GM23338 (cell line): ENCODE results near the gene GALK1. TPM values are rescaled to one million over a fixed set of nuclear protein-coding genes. Genes with fewer than 3 reads are reported as not detected.

Source experiments
- ATAC-seq: fragments of 200-7000 bp; cut with Tn5 transposase; 3 replicates; pipeline ENCODE4 v1.9.1; 2020
- DNase-seq: peaks from one replicate; pipeline ENCODE4 v3.0.0-alpha.2; 2015; ENCODE audit warnings: low spot score
- H2AFZ ChIP-seq: fragments of 200-600 bp; sonication (generic); 2 replicates; pipeline ENCODE4 v1.8.0; 2016; ENCODE audit warnings: antibody characterized with exemption, mild to moderate bottlenecking, moderate library complexity
- H3F3A ChIP-seq: fragments of 200-600 bp; sonication (generic); replicated peaks from 2 replicates; pipeline ENCODE4 v1.8.0; 2017; ENCODE audit warnings: antibody characterized with exemption, mixed run types, low read depth
- H3K27ac ChIP-seq: fragments of 200-600 bp; sonication (generic); 2 replicates; pipeline ENCODE4 v1.6.1; 2016; ENCODE audit warnings: low read depth
- H3K27me3 ChIP-seq: fragments of 200-600 bp; sonication (generic); 2 replicates; pipeline ENCODE4 v1.8.0; 2016; ENCODE audit warnings: mild to moderate bottlenecking, mixed run types, moderate library complexity; ENCODE audit not compliant: insufficient read depth
- H3K36me3 ChIP-seq: fragments of 200-600 bp; sonication (generic); 2 replicates; pipeline ENCODE4 v1.8.0; 2016; ENCODE audit warnings: mild to moderate bottlenecking; ENCODE audit not compliant: insufficient read depth
- H3K4me1 ChIP-seq: fragments of 200-600 bp; sonication (generic); 2 replicates; pipeline ENCODE4 v1.8.0; 2016; ENCODE audit warnings: mild to moderate bottlenecking, moderate library complexity; ENCODE audit not compliant: insufficient read depth
- H3K4me2 ChIP-seq: fragments of 200-600 bp; sonication (generic); 2 replicates; pipeline ENCODE4 v1.7.1; 2017; ENCODE audit warnings: mixed run types
- H3K4me3 ChIP-seq: fragments of 200-600 bp; sonication (generic); 2 replicates; pipeline ENCODE4 v1.6.1; 2016; ENCODE audit warnings: mixed run types
- H3K79me2 ChIP-seq: fragments of 200-600 bp; sonication (generic); replicated peaks from 2 replicates; pipeline ENCODE4 v1.8.0; 2017; ENCODE audit warnings: mild to moderate bottlenecking; ENCODE audit not compliant: insufficient read depth
- H3K9me2 ChIP-seq: fragments of 200-600 bp; sonication (generic); 2 replicates; pipeline ENCODE4 v1.8.0; 2017; ENCODE audit not compliant: insufficient read depth
- H4K20me1 ChIP-seq: fragments of 200-600 bp; sonication (generic); replicated peaks from 2 replicates; pipeline ENCODE4 v1.8.0; 2017; ENCODE audit warnings: mild to moderate bottlenecking; ENCODE audit not compliant: insufficient read depth
- H3K27ac Mint-ChIP-seq: 2 replicates; pipeline ENCODE4 v1.8.0; 2020; ENCODE audit warnings: inconsistent platforms, mild to moderate bottlenecking, moderate library complexity, mixed read lengths
- H3K27me3 Mint-ChIP-seq: 3 replicates; pipeline ENCODE4 v1.8.0; 2022; ENCODE audit warnings: low read depth, mild to moderate bottlenecking, moderate library complexity, mixed read lengths, inconsistent platforms; ENCODE audit not compliant: insufficient read depth, poor library complexity
- H3K36me3 Mint-ChIP-seq: 3 replicates; pipeline ENCODE4 v1.8.0; 2021; ENCODE audit warnings: low read depth, mild to moderate bottlenecking, inconsistent platforms, moderate library complexity, mixed read lengths
- H3K4me1 Mint-ChIP-seq: 3 replicates; pipeline ENCODE4 v1.8.0; 2020; ENCODE audit warnings: mild to moderate bottlenecking, inconsistent platforms, mixed read lengths
- H3K4me3 Mint-ChIP-seq: 3 replicates; pipeline ENCODE4 v1.8.0; 2021; ENCODE audit warnings: moderate library complexity, mild to moderate bottlenecking, inconsistent platforms, mixed read lengths
- H3K9me3 Mint-ChIP-seq: 3 replicates; pipeline ENCODE4 v1.8.0; 2020; ENCODE audit warnings: moderate library complexity, mild to moderate bottlenecking, inconsistent platforms, mixed read lengths
- CREB1 ChIP-seq: fragments of 250-450 bp; sonication (Bioruptor Pico); IDR thresholded peaks from 2 replicates; pipeline ENCODE4 v1.5.0; 2020; ENCODE audit warnings: low read depth, mild to moderate bottlenecking, moderate library complexity
- ETS1 ChIP-seq: IDR thresholded peaks from 2 replicates; pipeline ENCODE4 v1.6.1; 2016; ENCODE audit warnings: antibody characterized with exemption
- EZH2phosphoT487 ChIP-seq: fragments of 200-600 bp; sonication (generic); IDR thresholded peaks from one replicate; pipeline ENCODE4 v1.8.1; 2018; ENCODE audit warnings: antibody characterized with exemption; ENCODE audit not compliant: unreplicated experiment
- JUNB ChIP-seq: IDR thresholded peaks from one replicate; pipeline ENCODE4 v1.6.1; 2016; ENCODE audit warnings: antibody characterized with exemption; ENCODE audit not compliant: unreplicated experiment
- NANOG ChIP-seq: IDR thresholded peaks from 2 replicates; pipeline ENCODE4 v1.6.1; 2016; ENCODE audit warnings: antibody characterized with exemption, borderline replicate concordance
- REST ChIP-seq: IDR thresholded peaks from one replicate; pipeline ENCODE4 v1.6.1; 2018; ENCODE audit warnings: antibody characterized with exemption; ENCODE audit not compliant: unreplicated experiment
- ZNF462 ChIP-seq: fragments of 250-450 bp; sonication (Bioruptor Pico); IDR thresholded peaks from 2 replicates; pipeline ENCODE4 v1.5.0; 2020; ENCODE audit warnings: mild to moderate bottlenecking, moderate library complexity
- polyA plus RNA-seq: library from polyadenylated mRNA; unstranded; fragments of >200 nt; fragmentation: Nextera tagmentation; extraction: Ambion mirVana; gene quantifications from 2 replicates; pipeline ENCODE4 v1.2.1, GENCODE V29; 2016
- total RNA-seq: library from RNA; depleted of rRNA; stranded (reverse); fragments of >200 nt; shearing (Covaris generic); gene quantifications from 2 replicates; pipeline ENCODE4 v1.2.3, GENCODE V29; 2014

GALK1 gene
- total and polyA plus RNA-seq, 2 experiments from 2014 or later: 30.5 to 31.7 TPM

GRCh38 chr17:75719732-75720131 lies 45.3 kb downstream of the GALK1 start:
- DNase-seq (no peak), ATAC-seq (no peak)
- no peaks in the 10 kb centered on the region for H3K36me3 ChIP-seq
- no peak overlapping the region for H3K27ac ChIP-seq
- Mint-ChIP-seq H3K27ac (no peak overlapping the region), H3K9me3 (no peaks in the 10 kb centered on the region), H3K4me1 (peaks cover 2% of the 10 kb centered on the region; the same call in 2 of the 3 replicates), H3K27me3 (peaks cover 25% of the 10 kb centered on the region), H3K4me3 (peak overlapping the region; percentile 75; the same call in 1 of the 3 replicates), H3K36me3 (no peaks in the 10 kb centered on the region)
- H3K4me3 ChIP-seq: no peak overlapping the region
- no peak for TF ChIP-seq ZNF462 (CRISPR knock-in tag)
- no peak for TF ChIP-seq JUNB
- no peak for TF ChIP-seq CREB1 (CRISPR knock-in tag)
- no peak for TF ChIP-seq EZH2phosphoT487
- TF ChIP-seq ETS1: no peak
- TF ChIP-seq NANOG: no peak
- no peak for TF ChIP-seq REST
- H2AFZ ChIP-seq: no peak overlapping the region
- H3K4me2 ChIP-seq: no peak overlapping the region
- H3K4me1 ChIP-seq: no peaks in the 10 kb centered on the region; the same call in 1 of the 2 replicates
- H3K79me2 ChIP-seq: no peaks in the 10 kb centered on the region
- no peaks in the 10 kb centered on the region for H3K9me2 ChIP-seq
- peaks cover 17% of the 10 kb centered on the region for H3K27me3 ChIP-seq
- H3F3A ChIP-seq: peaks cover 12% of the 10 kb centered on the region; the same call in 1 of the 2 replicates
- H4K20me1 ChIP-seq: no peaks in the 10 kb centered on the region
